NCI-H748 treated with DMSO at 0.1 percent for 48 hours (cell line): ENCODE data around the gene FAAH.
"Not testable (repeated sequence)": the region's sequence is repeated elsewhere in the genome, so short reads cannot be mapped to it uniquely, and the experiment has no call there.

Experiments
- DNase-seq: peaks from one replicate; lab custom pipeline; 2025; lab: John Stamatoyannopoulos, UW

Gene FAAH

GRCh38 chr1:46394108-46394871 is at the start of gene FAAH:
TSS of gene FAAH (plus strand) at chr1:46394317. CDS start at chr1:46394349, 32 bp downstream.
- no peak for DNase-seq

GRCh38 chr1:46344481-46344880 is 49.6 kb upstream of the FAAH start:
- DNase-seq: no peak

GRCh38 chr1:46345281-46345680 is 48.8 kb upstream of the FAAH start:
- no peak for DNase-seq

GRCh38 chr1:46352363-46352762 is 41.8 kb upstream of the FAAH start:
- DNase-seq: no peak

- DNase-seq: not testable (repeated sequence)
Measured at GRCh38 chr1:46355920-46356319, 38.2 kb upstream of the FAAH start.

GRCh38 chr1:46362158-46362557 is 32.0 kb upstream of the FAAH start:
- no peak for DNase-seq

- DNase-seq: no peak
Measured at GRCh38 chr1:46363121-46363520, 31.0 kb upstream of the FAAH start.

GRCh38 chr1:46364612-46365011 is 29.5 kb upstream of the FAAH start:
- no peak for DNase-seq

GRCh38 chr1:46365796-46366195 is 28.3 kb upstream of the FAAH start:
- not testable (repeated sequence) for DNase-seq

GRCh38 chr1:46367072-46367471 is 27.0 kb upstream of the FAAH start:
- no peak for DNase-seq

- DNase-seq: not testable (repeated sequence)
Measured at GRCh38 chr1:46367701-46368100, 26.4 kb upstream of the FAAH start.

GRCh38 chr1:46368791-46369190 is 25.3 kb upstream of the FAAH start:
- no peak for DNase-seq

- DNase-seq: no peak
Measured at GRCh38 chr1:46369542-46370213, 24.4 kb upstream of the FAAH start.

- DNase-seq: no peak
Measured at GRCh38 chr1:46370214-46370633, 23.9 kb upstream of the FAAH start.

- DNase-seq: no peak
Measured at GRCh38 chr1:46372431-46372830, 21.7 kb upstream of the FAAH start.

- no peak for DNase-seq
Measured at GRCh38 chr1:46379996-46380395, 14.1 kb upstream of the FAAH start.

GRCh38 chr1:46380508-46380907 is 13.6 kb upstream of the FAAH start:
- no peak for DNase-seq

- DNase-seq: no peak
Measured at GRCh38 chr1:46393510-46393909, 607 bp upstream of the FAAH start.

GRCh38 chr1:46394872-46395465 is 852 bp downstream of the FAAH start:
- DNase-seq: no peak

GRCh38 chr1:46396441-46397398 is 2.6 kb downstream of the FAAH start:
- DNase-seq: no peak

GRCh38 chr1:46399307-46399706 is 5.2 kb downstream of the FAAH start:
- DNase-seq: no peak

GRCh38 chr1:46400421-46400820 is 6.3 kb downstream of the FAAH start:
- DNase-seq: no peak
